Stimulated activated CD4-positive, alpha-beta T cell treated with anti-CD3 and anti-CD28 coated beads, Interleukin-1b, Interleukin-23, amount 100 ng/mL, for 24 hours (primary cell): Measurements from ENCODE around the gene R3HCC1L.

Source experiments
- DNase-seq, 4 experiments: peaks; one replicate each; pipeline ENCODE4 v3.0.0-alpha.2; 2020; ENCODE audit warnings: low read depth in 4 of 4, low spot score in 1 of 4

The R3HCC1L gene

DNA sequence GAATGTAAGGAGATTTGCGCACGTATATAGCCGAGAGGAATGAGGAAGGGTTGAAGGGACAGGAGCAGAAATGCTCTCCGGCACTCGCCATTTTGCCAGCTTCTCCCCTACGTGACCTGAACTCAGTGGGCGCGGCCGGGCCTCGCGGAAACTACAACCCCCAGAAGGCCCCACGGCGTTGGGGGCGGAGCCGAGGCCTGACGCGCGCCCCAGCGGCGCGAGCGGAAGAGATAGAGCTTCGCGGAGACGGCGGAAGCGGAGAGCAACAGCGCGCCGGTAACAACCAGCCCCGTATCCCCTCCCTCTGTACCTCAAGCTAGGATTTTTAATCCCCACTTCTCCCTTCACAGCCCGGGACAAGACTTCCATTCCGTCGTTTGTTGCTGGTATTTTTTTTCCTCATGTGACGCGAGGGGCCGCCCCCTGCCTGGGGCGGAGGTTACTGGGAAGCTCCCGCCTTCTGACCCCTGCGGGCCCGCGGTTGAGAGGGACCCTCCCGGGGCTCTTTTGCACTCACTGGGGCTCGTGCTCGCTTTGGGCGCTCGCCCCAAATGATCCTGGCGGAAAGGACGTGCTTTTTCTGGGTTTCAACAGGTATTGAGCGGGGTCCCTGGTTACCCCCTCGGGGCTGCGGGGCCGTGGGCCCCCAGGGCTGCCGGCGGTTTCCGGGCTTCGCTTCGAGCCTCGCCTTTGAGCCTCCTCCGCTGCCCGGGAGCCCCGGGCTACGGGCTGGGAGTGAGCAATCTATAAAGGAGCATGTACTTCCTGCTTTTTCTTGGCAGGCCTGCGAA, at the start of gene R3HCC1L:
R3HCC1L (plus strand) TSS at position 227 of the 791 bp plus-strand sequence. CDS start 73,458 bp downstream, outside the sequence.
- DNase-seq: peak; percentile 82 to 92 (median 88)

DNA sequence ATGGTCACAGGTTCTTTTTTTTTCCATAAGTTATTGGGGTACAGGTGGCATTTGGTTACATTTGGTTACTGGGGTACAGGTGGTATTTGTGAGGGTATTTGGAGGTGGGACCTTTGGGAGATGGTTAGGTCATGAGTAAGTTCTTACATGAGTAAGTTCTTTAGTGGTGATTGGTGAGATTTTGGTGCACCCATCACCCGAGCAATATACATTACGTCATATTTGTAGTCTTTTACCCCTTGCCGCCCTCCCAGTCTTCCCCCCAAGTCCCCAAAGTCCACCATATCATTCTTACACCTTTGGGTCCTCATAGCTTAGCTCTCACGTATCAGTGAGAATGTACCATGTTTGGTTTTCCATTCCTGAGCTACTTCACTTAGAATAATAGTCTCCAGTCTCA, 49.2 kb upstream of the R3HCC1L start:
- no peak for DNase-seq

DNA sequence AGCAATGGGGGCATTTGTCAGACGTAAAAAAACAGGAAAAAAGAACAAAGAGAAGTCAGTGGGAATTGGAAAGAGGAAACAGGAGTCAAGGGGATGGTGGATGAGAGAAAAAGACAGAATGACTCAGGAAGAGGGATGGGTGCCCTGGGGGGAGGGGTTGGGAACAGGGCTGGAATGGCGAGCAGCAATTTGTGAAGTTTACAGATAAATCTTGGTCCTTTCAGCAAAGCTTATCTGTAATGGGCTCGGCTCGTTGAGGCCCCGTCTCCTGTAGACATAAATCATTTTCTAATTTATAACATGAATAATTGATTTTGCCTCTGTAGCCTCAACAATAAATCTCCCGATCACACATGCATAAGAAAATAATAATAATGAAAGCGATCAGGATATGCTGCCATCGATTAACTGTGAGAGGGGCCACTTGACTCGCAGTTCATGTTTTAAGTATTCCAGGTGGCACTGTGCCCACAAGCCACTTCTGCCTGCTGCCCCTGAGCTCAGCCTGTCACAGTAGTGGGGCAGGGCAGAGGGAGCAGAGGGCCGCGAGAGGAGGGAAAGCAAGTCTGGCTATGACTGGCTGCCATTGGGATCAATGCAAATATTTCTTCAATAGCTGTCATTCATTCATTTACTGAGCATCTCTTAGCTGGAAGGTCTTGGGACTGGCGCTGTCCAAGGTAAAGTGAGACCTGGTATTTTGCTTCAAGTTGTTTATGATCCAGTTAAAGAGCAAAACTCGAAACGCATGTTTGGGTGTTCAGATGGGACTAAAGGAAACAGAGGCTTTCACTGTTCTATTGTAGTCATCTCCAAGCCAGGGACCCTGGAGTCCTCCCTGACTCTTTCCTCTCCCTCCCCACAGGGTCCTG, 47.4 kb upstream of the R3HCC1L start:
- DNase-seq: no peak

DNA sequence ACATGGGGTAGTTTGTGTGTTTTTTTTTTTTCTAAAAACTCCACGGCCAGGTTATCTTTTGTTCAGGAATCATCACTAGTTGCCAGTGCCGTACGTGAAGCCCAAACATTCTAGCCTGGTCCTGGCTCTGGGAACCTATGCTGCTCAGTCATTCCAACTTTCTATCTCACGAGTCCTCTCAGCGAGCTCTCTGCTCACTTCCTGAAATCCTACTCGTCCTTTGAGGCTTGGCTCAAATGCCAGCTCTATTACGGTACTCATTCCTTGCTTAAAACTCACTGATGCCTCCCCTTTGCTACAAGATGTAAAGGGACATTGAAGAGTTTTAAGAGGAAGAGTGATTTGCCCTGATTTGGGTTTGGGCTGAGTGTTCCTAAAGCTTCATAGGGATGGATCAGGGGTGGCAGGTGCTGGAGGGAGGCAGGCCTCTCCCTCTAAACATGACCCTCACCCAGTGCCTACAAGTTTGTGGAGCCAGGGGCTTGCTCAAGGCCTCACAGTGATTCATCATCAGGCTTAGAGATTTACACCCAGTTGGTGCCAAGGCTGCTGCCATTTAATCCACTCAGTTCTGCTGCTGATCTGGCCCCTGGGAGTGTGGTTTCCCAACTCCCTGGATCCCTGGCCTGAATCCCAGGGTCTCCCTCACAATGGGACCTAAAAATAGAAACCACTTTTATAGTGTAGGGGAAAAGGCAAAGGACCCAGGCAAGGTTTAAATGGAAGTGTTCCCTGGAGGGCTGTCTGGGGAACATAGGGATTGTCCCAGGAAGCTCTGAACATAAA, 46.1 kb upstream of the R3HCC1L start:
- no peak for DNase-seq

DNA sequence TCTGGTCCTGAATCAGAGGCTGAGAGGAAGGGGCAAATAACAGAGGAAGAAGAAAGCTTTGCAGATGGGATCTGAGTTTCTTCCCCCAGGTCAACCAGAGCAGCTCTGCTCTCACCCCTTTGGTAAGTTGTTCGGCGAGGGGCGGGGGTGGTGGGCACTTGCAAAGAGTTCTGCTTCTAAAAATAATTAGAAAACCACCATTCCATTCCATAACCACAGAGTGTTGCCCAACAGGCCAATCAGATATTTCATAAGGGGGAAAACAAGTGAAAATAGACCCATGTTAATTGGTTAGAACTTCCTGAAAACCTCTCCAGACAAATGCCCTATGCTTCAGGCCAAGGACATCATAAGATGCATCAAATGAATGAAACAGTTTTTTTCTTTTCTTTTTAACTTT, 43.6 kb upstream of the R3HCC1L start:
- no peak for DNase-seq

DNA sequence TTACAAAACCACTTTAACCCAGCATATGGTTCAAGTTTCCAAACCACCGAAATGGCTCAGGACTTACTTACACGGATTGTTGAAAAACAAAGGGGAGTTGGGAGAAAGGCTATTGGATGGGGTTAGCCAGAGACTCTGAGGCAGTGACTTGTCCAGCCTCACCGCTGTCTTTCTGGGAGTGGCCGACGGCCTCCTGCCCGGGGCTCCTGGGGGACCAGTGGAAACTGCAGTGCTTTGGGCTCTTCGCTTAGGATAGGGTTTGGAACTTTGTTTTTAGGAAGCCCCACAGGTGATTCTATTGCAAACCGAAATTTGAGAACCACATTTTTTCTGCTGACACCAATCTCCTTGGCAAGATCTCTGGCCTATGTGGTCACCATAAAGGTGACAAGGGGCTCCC, 38.1 kb upstream of the R3HCC1L start:
- DNase-seq: no peak

DNA sequence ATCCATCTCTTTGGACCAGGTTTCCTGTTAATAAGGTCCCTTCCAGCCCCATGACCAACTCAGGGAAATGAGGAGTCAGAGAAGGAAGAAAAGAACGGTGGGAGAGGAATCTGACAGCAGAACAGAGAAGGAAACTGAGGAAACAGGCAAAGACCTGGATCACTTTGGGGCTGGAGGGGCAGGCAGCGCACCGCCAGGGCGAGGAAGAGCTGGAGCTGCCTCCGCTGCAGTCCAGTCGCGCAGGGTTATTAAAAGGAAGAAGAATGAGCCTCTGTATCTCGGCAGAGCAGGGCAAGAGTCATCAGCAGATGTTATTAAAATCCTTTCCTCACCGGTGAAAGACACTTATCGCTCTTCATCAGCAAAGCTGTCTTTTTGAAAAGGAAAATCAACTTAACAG, 37.7 kb upstream of the R3HCC1L start:
- no peak for DNase-seq

DNA sequence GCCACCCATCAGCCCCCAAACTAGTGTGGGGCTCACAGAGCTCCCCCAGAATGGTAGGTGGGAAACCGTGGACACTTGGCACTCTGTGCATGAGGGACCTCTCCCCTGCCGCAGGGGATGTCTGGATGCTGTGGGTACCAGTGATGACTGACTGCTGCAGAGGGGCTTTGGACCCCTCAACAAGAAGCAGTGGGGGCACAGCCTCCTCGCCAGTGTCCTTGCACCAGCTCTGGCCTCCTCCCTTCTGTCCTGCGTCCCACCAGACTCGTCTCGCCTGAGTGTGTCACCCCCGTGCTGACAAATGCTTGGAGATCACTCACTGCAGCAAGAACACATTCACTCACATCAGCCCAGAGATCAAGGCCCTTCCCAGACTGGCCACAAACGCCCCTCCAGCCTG, 37.3 kb upstream of the R3HCC1L start:
- no peak for DNase-seq

DNA sequence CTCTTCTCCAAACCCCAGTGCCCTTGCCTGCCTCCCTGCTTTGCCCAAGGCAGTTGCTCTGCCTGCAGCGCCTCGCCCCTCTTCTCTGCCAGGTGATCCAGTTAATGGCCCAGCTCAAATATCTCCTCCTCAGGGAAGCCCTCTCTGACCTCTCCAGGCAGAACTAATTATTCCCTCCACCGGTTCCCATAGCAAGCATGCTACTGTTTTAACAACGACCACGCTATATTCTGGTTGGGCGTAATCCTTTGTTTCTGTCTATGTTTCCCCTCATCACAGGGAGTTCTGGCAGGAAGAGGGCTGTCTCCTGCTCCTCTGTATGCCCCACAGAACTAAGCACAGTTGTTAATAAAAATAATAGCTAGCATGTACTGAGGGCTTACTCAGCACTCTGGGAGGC, 36.8 kb upstream of the R3HCC1L start:
- no peak for DNase-seq

DNA sequence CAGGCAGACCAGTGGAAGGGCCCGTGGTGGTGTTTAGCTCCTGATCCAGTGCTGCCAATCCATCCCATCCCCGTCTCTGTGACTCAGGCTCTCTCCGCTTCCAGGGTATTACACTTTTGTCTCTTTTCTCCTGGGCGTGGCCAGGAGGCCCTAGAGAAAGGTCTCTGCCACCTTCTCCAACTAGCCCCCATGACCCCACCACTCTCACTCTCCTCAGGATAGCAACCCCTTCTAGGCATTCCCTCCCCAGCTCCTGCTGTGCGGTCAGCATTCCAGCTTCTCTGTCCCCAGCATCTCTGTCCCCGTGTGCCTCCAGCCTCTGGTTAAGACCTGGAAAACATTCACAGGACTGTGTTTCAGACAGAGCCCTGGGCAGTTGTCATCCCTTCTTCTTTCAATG, 36.2 kb upstream of the R3HCC1L start:
- DNase-seq: no peak

DNA sequence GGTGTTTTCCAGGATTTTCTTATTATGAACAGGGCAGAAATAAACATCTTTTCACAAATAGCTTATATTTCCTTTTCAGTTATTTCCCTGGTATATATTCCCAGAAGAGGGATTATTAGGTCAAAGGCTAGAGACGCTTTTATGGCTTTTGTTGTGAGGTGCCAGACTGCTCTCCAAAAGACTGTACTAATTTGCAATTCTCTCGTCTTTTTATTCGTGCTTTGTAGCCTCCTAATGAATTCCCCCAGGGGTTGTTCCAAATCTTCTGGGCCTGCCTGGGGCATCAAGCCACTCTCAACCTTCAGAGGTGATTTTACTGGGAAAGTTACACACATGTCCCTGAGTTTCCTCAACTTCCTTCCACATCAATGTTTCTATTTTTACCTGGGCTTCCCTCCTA, 34.0 kb upstream of the R3HCC1L start:
- no peak for DNase-seq

DNA sequence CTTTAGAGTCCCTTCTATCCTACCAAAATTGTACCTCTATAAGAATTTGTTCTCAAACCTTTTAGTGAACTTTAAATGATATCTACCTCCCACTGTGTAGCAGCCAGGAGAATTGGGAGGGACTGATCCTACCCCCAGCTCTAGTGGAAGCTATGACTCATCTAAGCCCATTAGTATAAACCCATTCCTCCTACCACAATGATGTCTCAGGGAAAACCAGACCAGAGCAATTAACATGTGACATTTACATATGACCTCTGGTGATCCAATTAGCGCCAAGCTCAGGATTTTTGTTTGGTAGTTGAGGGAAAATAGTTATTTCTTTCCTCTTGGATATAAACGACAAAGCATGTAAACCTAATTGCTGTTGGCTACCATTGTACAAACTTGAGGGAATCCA, 33.1 kb upstream of the R3HCC1L start:
- no peak for DNase-seq

DNA sequence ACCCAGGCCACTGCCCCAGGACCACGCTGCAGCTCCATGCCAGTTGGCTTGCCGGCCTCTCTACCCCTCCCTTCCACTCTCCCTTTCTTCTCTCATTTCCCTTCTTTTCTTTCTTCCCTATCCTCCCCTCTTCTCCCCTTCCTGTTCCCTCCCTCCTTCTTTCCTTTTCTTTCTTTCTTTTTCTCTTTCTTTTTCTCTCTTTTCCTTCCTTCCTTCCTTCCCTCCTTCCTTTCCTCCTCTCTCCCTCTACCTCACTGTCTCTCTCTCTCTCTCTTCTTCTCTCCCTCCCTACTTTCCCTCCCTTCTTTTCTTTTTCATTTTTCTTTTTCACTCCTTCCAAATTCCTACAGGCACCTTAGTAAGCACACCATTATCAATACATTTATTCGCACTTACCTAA, 30.3 kb upstream of the R3HCC1L start:
- no peak for DNase-seq

DNA sequence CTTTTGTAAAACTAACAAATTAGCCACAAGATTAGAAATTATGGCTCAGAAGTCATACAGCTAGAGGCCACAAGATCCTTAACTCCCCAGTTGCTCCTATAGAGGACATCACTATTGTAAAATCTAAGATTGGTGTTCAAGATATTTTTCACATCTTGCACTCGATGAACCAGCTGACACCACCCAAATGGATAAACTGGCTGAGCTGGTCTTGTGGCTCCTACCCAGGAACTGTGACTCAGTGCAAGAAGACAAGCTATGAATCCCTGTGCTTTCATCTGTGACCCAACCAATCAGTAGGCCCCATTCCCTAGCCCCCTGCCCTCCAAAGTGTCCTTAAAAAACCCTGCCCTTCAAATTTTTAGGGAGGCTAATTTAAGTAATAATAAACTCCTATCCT, 27.9 kb upstream of the R3HCC1L start:
- no peak for DNase-seq

DNA sequence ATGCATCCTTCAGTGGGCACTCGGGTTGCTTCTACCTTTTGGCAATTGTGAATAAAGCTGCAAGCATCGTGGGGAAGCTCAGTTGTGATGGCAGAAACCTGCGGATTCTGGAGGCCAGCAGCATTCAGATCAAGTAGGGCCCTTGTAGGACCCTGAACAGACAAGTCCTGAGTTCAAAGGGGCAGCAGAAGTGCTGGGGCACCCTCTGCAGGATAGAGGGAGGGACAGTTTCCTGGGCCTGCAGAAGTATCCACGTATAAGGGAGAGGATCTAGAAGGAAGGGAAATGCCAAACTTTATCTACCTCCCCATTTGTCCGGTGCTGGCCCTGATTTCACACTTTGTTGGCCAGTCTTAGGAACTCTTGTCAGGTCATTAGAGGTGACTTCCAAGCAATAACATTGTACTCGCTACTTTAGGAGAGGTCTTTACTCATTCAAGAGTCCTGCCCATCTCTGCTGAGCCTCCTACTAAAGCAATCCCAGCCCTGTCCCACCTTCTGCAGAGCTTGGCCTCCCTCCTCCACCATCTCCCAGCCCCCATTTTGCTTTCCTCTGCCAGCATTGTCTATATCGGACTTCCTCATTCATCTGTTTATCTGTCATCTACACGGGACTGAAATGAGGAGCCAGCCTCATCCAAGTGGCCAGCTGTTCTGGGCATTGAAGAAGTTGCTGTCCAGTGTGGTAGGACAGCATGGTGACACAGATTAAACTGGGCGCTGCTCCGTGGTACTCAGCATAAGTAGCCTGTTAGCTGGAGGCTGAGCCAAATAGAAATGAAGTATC, 26.6 kb upstream of the R3HCC1L start:
- DNase-seq: no peak

DNA sequence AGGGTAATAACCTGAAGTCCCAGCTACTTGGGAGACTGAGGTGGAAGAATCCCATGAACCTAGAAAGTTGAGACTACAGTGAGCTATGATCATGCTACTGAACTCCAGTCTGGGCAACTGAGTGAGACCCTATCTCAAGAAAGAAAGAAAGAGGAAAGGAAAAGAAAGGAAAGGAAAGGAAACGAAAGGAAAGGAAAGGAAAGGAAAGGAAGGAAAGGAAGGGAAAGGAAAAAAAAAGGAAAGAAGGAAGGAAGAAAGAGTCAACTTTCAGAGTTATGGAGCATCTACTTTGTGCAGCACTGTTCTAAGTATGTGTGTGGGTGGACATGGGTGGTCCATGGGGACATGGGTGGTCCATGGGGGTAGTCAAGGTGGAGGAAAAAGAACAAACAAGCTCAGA, 24.1 kb upstream of the R3HCC1L start:
- DNase-seq: no peak

DNA sequence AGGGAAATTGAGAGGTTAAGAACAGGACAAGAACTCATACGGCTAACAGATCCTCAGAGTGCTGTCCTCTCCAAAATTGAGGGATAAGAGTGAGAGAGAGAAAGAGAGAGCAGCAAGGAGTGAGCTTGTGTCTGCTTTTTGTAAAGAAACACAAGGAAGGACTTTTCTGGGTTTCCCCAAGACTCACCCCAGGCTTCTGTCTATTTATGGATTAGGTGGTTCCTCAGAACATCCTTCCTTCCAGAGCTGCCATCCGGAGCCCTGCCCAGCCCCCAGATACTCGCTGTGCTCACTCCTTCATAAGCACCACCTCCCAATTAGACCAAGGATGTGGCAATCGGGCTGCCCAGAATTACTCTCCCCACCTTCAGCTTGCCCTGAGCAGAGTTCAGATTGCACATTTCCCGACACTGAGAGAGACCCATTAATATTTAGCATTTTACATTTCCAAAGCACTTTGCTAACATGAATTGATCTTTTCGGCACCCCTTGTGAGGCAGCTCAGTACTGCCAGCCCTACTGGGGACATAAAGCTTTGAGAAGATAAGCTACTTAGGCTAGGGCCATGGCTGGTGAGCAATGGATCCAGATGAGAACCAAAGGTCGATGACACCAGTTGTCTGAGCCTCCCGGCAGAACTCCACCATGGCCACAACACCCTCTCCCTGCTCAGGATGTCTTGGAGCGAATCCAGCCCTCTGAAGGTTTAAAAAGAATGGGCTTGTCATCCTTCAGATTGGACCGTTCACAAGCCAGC, 19.2 kb upstream of the R3HCC1L start:
- DNase-seq: no peak

DNA sequence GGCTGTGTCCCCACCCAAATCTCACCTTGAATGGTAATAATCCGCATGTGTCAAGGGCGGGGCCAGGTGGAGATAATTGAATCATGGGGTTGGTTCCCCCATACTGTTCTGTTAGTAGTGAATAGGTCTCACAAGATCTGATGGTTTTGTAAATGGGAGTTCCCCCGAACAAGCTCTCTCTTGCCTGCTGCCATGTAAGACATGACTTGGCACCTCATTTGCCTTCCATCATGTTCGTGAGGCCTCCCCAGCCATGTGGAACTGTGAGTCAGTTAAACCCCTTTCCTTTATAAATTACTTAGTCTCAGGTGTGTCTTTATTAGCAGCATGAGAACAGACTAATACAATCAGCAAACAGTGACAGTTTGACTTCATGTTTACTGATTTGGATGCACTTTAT, 14.6 kb upstream of the R3HCC1L start:
- no peak for DNase-seq

DNA sequence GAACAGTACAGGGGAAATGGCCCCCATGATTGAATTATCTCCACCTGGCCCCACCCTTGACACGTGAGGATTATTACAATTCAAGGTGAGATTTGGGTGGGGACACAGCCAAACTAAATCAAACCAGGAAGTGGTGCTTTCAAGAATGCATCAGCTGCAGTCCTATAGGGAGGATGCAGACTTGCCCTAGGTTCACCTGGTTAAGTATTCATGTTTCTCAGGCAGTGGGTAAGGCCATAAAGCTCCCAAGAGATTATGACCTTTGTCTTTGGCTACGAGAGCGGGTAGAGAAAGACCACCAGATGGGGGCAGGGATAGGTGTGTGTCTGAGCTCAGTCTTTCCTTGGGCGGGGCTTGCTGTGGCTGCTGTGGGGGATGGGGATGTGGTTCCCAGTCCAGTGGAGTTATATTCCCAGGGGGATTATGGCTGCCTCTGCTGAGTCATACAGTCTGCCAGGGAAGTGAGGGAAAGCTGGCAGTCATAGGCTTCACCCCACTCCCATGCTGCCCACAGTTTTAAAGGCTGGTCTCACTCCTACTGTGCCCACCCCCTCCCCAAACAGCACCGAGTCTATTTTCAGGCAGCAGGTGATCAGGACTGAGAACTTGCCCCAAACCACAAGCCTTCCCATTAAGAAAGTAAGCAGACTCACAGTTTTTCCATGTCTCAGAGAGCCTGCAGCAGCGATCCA, 8.4 kb upstream of the R3HCC1L start:
- DNase-seq: no peak

DNA sequence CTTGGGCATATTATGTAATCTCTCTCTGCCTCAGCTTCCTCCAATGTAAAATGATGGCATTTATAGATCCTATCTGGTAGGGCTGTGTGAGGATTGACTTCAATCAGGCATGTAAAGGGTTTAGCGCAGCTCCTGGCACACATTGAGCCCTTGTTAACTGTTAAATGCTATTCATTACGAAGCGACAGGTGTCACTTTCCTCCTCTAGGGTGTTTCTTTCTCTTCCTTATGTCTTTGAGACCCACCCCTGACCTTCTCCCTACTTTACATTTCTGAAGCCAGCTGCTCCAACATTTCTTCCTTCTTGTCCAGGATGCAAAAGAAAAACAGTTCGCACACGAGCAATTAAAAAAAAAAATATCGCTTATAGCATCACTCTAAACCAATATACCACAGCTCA, 5.7 kb upstream of the R3HCC1L start:
- no peak for DNase-seq
